HG03045 (cell line): Measurements from ENCODE around the gene AGFG1.

Experiments
- ATAC-seq: cut with Tn5 transposase; IDR thresholded peaks from one replicate; pipeline ENCODE4 v1.9.1; 2021; ENCODE audit warnings: mild to moderate bottlenecking, moderate library complexity; ENCODE audit not compliant: unreplicated experiment

Gene AGFG1

GRCh38 chr2:227471924-227472264, at the start of gene AGFG1:
Gene AGFG1 (plus strand): TSS chr2:227472156. CDS start chr2:227472422, 266 bp downstream.
- ATAC-seq: peak; percentile 89

GRCh38 chr2:227423656-227424499, 48.1 kb upstream of the AGFG1 start:
- no peak for ATAC-seq

DNA sequence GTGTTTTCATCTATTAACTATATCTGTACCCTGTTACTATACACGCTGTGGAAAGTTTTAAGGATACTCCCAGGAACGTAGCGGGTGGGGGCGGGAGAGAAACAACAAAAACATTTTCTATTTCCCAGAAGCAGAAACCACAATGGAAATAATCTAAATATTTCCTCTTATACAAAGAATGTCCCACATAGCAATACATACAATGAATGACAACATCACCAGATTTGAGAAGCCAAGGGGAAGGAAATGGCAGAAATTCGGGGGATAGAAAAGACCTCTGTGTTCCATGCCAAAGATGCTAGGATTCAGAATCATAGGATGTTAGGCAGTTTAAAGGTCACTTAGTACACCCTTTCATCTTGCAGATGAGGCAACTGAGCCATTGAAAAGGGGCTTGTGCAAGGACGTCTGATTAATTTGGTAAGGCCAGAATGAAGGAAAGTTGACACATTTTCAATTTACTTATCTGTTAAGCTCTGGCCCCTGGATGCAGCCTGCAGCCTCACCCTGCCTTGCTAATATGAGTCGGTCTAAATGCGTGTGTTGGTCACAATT, 43.1 kb upstream of the AGFG1 start:
- ATAC-seq: no peak

GRCh38 chr2:227430639-227431038, 41.3 kb upstream of the AGFG1 start:
- no peak for ATAC-seq

DNA sequence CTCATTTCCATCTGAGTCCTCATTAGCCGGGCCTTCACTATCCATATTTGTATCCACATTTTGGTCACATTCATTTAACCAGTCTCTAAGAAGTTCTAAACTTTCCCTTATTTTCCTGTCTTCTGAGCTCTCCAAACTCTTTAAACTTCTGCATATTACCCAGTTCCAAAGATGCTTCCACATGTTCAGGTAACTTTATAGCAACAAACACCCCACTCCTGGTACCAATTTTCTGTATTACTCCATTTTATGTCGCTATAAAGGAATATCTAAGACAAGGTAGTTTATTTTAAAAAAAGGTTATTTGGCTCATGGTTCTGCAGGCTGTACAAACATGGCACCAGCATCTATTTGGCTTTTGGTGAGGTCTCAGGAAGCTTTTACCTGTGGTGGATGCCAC, 38.8 kb upstream of the AGFG1 start:
- no peak for ATAC-seq

DNA sequence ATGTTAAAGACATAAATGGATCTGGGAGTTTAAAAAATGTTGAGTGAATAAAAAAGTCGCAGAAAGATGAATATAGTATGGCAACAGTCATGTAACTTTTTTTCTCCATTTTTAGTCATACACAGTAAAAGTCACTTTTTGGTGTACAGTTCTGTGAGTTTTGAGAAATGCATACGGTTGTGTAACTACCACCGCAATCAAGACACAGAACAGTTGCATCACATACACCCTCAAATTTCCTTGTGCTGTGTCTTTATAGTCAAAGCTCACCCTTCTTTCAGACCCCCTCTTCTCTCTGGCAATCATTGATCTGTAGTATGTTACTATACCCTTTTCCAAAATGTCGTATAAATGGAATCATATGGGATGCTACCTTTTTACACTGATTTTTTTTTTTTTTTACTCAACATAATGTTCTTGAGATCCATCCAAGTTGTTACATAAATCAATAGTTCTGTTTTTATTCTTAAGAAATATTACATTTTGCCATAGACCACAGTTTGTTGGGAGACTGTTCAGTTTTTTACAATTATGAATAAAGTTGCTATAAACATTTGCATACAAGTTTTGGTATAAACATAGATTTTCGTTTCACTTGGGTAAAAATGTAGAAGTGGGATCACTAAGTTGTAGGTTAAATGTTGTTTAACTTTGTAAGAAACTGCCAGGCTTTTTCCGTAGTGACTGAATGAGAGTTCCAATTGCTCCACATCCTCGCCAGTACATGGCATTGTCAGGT, 35.4 kb upstream of the AGFG1 start:
- no peak for ATAC-seq

- no peak for ATAC-seq
Observed at GRCh38 chr2:227439214-227439613, 32.7 kb upstream of the AGFG1 start.

GRCh38 chr2:227442639-227443038, 29.3 kb upstream of the AGFG1 start:
- no peak for ATAC-seq

DNA sequence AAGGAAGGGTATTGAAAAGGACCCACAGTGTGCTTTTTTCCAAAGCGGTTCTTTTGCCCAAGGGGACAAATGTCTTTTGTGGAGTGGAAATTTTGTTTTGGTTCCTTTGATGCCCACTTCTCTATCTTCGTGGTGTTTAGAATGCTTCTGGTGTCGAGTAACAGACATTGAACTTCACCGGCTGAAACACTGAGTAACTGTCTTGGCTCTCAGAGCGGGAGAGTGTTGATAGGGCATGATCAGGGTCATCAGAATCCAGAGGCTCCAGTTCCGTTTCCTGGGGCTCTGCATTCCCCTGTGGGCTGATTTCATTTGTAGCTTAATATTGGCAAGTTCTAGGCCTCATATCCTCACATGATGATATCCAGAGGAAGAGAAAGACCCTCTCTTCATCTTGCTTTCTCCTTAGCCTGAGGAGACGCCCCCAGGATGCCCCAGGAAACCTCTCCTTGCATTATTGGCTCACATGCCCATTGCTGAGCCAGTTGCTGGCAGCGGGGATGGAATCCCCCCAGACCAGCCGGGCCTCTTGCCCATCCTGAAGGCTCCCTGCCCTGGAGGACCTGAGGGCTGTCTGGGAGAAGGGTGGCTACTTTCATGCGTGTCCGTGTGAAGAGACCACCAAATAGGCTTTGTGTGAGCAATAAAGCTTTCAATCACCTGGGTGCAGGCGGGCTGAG, 27.9 kb upstream of the AGFG1 start:
- ATAC-seq: no peak

- no peak for ATAC-seq
Observed at GRCh38 chr2:227447606-227448005, 24.4 kb upstream of the AGFG1 start.

DNA sequence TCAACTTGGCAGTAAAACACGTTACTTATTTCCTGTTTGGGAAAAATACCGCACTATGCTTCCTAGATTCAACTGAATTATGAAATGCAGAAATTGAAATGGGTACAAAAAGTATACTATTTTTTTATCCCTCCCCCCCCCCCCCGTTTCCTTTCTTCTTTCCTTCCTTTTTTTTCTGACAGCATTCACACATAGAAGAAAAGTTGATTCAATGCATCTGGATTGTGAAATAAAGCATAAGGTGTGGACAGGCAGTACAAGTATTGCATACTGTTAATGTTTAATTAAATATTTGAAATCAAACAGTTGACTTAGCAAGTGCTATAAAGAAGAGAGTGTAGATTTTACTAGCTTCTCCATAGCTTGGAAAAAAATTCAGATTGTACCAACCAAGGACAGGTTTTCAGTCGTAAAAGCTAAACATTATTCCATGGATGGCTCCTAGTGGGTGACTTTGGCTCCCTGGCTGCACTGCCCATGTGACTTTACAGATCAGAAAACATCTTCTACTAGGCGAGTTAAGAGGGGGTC, 21.6 kb upstream of the AGFG1 start:
- no peak for ATAC-seq

- ATAC-seq: no peak
Observed at GRCh38 chr2:227450926-227451654, 20.9 kb upstream of the AGFG1 start.

DNA sequence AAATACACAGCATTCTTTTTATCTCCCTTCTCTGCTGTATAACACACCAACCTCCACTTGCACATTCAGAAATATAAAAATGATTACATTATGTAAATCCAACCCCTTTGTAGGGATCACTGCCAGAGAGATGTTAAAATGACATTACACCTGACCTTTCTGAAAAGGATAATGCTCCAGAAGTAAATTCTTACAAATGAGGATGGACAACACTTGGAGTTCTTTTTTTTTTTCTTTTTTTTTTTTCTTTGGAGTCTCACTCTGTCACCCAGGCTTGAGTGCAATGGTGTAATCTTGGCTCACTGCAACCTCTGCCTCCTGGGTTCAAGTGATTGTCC, 20.3 kb upstream of the AGFG1 start:
- ATAC-seq: no peak

DNA sequence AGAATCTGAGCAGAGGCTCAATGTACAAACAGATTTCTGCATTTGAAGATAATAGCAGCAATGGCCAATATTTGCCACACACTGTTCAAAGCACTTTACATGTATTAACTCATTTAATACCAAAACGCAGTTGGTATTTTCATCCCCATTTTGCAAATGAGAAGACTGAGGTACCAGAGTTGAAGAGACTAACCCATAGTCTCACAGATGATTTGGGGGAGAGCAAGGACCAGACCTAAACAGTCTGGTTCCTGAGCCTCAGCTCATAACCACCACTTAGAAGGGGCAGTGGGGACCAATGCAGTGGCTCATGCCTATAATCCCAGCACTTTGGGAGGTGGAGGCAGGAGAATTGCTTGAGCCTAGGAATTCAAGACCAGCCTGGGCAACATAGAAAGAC, 18.1 kb upstream of the AGFG1 start:
- no peak for ATAC-seq

- no peak for ATAC-seq
Observed at GRCh38 chr2:227454323-227454860, 17.6 kb upstream of the AGFG1 start.

DNA sequence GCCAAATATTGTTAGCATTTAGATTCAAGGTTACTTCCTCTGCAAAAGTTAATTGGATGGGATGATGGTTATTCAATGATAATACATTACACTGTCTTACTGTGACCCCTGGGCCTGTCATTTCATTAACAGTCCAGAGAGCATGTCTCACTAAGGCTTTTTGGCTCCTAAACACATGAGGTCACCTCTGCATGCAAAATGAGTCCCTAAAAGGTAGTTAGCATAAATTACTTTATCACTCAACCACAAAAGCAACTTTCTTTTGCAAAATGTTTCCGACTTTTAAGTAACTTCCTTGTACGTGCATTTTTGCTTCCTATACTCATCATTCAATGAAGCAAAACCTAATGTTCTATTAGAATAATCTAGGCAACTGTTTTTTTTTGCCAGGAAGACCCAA, 16.8 kb upstream of the AGFG1 start:
- no peak for ATAC-seq

DNA sequence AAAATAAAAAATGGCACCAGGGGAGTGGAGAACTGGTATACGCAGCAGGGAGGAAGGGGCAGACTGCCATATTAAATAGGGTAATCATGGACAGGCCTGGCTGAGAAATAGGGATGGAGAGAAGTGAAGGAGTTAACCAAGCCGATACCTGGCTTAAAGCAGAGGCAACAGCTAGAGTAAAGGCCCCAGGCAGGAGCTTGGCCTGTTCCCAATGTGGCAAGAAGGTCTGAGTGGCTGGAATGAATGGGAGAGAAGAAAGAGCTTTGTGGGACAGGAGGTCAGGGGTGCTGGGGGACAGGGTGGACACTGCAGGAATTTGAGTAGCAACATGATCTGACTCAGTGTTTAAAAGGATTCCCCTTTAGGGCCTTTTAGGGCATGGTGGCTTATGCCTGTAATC, 15.9 kb upstream of the AGFG1 start:
- no peak for ATAC-seq

GRCh38 chr2:227456772-227457171, 15.2 kb upstream of the AGFG1 start:
- no peak for ATAC-seq

- ATAC-seq: no peak
Observed at GRCh38 chr2:227460070-227460485, 11.9 kb upstream of the AGFG1 start.

- ATAC-seq: no peak
Observed at GRCh38 chr2:227460833-227461232, 11.1 kb upstream of the AGFG1 start.
